Measurements from ENCODE around the gene MPIG6B. TPM values are rescaled to one million over a fixed set of nuclear protein-coding genes. Genes with fewer than 3 reads are reported as not detected.

MPIG6B gene
- total and polyA plus RNA-seq, 11 donors = 0.17 to 1.00 (median 0.34) TPM; not detected in 2

DNA sequence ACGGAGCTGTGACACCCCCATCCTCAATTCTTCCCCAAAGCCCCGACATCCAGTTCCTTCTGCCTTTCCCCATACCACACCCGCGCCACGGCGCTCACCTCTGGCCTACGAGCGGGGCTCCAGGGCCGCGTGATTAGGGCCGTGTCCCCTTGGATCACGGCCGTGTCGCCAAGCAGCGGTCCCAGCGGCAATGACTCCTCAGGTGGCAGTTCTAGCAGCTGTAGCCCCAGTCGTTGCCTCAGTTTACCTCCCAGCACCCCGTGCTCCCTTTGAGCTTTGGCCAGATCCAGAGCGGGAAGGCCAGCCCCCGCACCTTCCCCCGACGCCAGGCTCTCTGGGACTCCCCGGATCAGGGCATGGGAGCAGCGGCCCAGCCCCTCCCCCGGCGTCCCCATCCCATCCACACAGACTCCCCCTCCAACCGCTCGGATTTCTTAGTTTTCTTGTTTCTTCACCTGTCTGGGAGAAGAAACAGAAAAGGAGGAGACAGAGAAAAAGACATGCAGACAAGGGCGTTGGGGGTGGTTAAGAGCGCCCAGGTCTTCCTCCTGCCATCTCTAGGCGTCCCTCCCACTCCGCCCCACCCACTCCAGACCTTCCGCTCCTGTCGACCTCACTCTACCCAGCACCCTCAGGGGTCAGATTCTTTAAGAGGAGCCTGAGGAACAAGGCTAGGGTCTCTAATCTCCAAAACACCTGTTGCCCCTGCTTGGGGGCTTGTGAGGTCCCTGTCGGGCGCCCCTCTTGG is 5.8 kb downstream of the MPIG6B start, which contains the start of gene DDAH2:
TSS of gene DDAH2 (minus strand) at position 533 of the 748 bp plus-strand sequence. CDS start at position 395, 138 bp downstream.
- H3K4me3 ChIP-seq = peak within 1 kb of the TSS; percentile 52 to 95 (median 76)
- H3K27ac ChIP-seq = peak within 1 kb of the TSS; percentile 70 to 99 (median 97)
- intact Hi-C loops (cut with DNase I) = loop anchor here in 7 of 10 donors (2.0 to 5.0 kb wide), 5 partner anchors 26 to 103 kb away; partner anchors contain the start of genes LY6G5C (in 3 of the 7), ABHD16A (in 2 of the 7) and SAPCD1 (in 1 of the 7)
- 14 to 20% (median 17%) methylated on average over 35 to 36 of the region's 36 CpGs for WGBS, 4 donors
- peak in 2 of 5 donors; percentile 44 to 49 for DNase-seq
- peak; percentile 26 to 47 (median 44) for ATAC-seq
- peaks cover 0 to 78% (median 27%) of the 10 kb centered on the region in 12 donors for H3K4me1 ChIP-seq
- H3K36me3 ChIP-seq = peaks cover 3 to 70% (median 57%) of the 10 kb centered on the region in 9 donors
- H3K27me3 ChIP-seq = no peaks in the 10 kb centered on the region
- H3K9me3 ChIP-seq = no peaks in the 10 kb centered on the region
- TF ChIP-seq POLR2A (IDR thresholded peaks at IDR 0.05) = no peak
- TF ChIP-seq, protein P1, sequence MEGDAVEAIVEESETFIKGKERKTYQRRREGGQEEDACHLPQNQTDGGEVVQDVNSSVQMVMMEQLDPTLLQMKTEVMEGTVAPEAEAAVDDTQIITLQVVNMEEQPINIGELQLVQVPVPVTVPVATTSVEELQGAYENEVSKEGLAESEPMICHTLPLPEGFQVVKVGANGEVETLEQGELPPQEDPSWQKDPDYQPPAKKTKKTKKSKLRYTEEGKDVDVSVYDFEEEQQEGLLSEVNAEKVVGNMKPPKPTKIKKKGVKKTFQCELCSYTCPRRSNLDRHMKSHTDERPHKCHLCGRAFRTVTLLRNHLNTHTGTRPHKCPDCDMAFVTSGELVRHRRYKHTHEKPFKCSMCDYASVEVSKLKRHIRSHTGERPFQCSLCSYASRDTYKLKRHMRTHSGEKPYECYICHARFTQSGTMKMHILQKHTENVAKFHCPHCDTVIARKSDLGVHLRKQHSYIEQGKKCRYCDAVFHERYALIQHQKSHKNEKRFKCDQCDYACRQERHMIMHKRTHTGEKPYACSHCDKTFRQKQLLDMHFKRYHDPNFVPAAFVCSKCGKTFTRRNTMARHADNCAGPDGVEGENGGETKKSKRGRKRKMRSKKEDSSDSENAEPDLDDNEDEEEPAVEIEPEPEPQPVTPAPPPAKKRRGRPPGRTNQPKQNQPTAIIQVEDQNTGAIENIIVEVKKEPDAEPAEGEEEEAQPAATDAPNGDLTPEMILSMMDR (IDR thresholded peaks at IDR 0.05) = peak in 5 of 12 donors; percentile 60 to 81 (median 65)

DNA sequence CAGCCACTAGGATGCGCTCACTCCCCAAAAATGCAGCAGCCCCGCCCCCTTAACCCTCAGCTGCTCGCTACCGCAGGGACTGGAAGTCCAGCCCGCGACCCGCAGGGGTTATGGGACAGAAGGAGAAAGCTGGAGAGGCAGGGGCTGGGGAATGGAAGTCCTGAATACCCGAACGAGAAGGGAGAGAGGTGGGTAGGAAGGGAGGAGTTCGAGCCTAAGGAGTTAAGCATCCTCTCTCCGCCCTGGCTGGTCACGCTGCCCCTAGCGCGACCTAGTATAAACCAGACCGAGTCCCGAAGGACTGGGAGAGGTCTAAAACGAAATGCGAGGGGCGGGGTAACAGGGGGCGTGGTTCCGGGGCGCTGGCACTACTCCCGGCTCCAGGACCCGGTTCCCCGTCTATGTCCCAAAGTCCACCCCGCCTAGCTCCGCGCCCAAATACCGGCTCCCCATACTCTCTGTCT is 6.4 kb downstream of the MPIG6B start:
- Histone ChIP-seq H3K27me3 (no peaks in the 10 kb centered on the region), H3K4me3 (peak overlapping the region; percentile 52 to 95 (median 76)), H3K9me3 (no peaks in the 10 kb centered on the region), H3K36me3 (peaks cover 3 to 76% (median 61%) of the 10 kb centered on the region in 9 donors), H3K4me1 (peaks cover 4 to 85% (median 33%) of the 10 kb centered on the region in 12 donors), H3K27ac (peak overlapping the region; percentile 70 to 99 (median 97))
- DNase-seq (peak; percentile 93 to 95 (median 93)), ATAC-seq (peak; percentile 89 to 91 (median 89))
- intact Hi-C loops (cut with DNase I) = loop anchor here in 7 of 10 donors (2.0 to 5.0 kb wide), 5 partner anchors 27 to 103 kb away; partner anchors contain the start of genes LY6G5C (in 3 of the 7), ABHD16A (in 2 of the 7) and SAPCD1 (in 1 of the 7)
- TF ChIP-seq, protein P1 (IDR thresholded peaks at IDR 0.05) = peak in 7 of 12 donors; percentile 36 to 76 (median 54)
- peak in 1 of 2 donors; percentile 57 for TF ChIP-seq POLR2A (IDR thresholded peaks at IDR 0.05)
- 0 to 1% (median 1%) methylated on average over 28 to 29 of the region's 29 CpGs for WGBS, 4 donors

DNA sequence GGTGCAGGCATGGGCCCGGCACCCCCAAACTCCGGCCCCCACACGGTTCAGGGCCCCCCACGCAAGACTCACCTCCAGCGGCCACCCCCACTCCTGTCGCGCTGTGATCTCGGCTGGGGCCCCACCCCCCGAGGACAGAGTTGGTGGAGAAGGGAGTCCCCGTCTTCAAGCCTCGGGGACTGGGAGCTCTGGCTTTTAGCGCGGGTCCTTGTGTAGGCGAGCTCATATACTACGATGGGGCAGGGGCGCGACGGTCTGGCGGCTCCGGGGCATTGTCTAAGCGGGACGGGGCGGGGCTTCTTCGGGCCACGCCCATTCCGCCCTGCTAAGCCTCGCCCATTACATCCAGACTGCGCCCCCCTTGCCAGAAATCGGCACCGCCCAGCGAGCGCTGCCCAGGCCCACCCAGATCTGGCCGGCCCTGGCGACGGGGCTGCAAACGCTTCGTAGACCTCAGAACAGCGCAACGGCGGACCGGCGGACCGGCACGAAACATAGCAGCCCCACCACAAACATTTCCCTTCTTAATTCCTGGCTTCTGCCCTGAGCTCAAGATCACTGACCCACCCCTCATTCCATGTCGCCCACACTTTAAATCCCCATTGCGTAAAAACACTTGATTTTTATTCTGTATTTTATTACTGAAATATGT is 6.9 kb downstream of the MPIG6B start:
- 2 to 4% (median 2%) methylated on average over 39 to 46 of the region's 46 CpGs for WGBS, 4 donors
- peak overlapping the region; percentile 52 to 95 (median 76) for H3K4me3 ChIP-seq
- no peaks in the 10 kb centered on the region for H3K27me3 ChIP-seq
- peaks cover 5 to 87% (median 36%) of the 10 kb centered on the region in 12 donors for H3K4me1 ChIP-seq
- peak; percentile 90 to 95 (median 94) for DNase-seq
- intact Hi-C loops (cut with DNase I) = loop anchor here in 8 of 10 donors (2.0 to 10.0 kb wide), 10 partner anchors 27 to 105 kb away; partner anchors contain the start of genes LY6G5C (in 3 of the 8), ABHD16A (in 2 of the 8), HSPA1B (in 1 of the 8) and SAPCD1 (in 1 of the 8)
- H3K36me3 ChIP-seq = peaks cover 3 to 77% (median 61%) of the 10 kb centered on the region in 9 donors
- ATAC-seq = peak; percentile 82 to 87 (median 84)
- H3K9me3 ChIP-seq = no peaks in the 10 kb centered on the region
- peak overlapping the region; percentile 70 to 99 (median 97) for H3K27ac ChIP-seq
- peak; percentile 12 to 75 for TF ChIP-seq POLR2A (IDR thresholded peaks at IDR 0.05)
- TF ChIP-seq, protein P1 (IDR thresholded peaks at IDR 0.05) = peak in 1 of 12 donors; percentile 6

All from heart left ventricle (tissue), 16 donors.